ENCODE measurements around the gene SORCS1.

DNA sequence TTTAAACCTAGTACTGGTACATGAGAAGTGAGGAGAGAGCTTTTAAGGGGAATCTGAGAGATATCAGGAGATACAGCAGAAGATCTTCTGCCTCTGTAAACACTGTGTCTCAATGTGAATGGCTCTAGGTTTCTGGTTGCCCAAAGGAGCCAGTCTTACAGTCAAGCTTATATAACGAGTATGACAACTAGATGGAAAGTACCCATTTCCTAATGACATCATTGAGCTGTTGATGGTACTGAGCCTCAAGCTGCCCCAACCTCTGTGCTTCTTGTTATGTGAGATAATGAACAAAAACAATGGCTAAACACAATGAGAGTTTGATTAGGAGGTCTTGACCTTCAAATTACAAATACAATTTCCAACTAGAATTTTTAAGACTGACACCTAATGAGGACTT is 451.5 kb downstream of the SORCS1 start:
- TF ChIP-seq CTCF (IDR thresholded peaks at IDR 0.05) (no peak), POLR2A (IDR thresholded peaks at IDR 0.05) (no peak), EP300 (IDR thresholded peaks at IDR 0.05) (no peak)

All from ovary (tissue), 3 donors.